Astrocyte of the spinal cord (primary cell): ENCODE data around the gene CDH22.

ENCODE experiments used
- DNase-seq: peaks from one replicate; pipeline ENCODE4 v3.0.0; 2011; ENCODE audit warnings: low read depth, low spot score
- H3K4me3 ChIP-seq: 2 replicates; pipeline ENCODE4 v1.5.1; 2011; ENCODE audit warnings: low read depth, mild to moderate bottlenecking, low read length, moderate library complexity
- in situ Hi-C: cut with HindIII; loops from 2 replicates; pipeline ENCODE4 v1.10.0; 2017; ENCODE audit warnings: low sequenced_read_pairs
- TF ChIP-seq, protein P1 (sequence below): IDR thresholded peaks from 2 replicates; pipeline ENCODE4 v1.5.1; 2012; ENCODE audit warnings: low read depth, mild to moderate bottlenecking, low read length, inconsistent platforms

The CDH22 gene

DNA sequence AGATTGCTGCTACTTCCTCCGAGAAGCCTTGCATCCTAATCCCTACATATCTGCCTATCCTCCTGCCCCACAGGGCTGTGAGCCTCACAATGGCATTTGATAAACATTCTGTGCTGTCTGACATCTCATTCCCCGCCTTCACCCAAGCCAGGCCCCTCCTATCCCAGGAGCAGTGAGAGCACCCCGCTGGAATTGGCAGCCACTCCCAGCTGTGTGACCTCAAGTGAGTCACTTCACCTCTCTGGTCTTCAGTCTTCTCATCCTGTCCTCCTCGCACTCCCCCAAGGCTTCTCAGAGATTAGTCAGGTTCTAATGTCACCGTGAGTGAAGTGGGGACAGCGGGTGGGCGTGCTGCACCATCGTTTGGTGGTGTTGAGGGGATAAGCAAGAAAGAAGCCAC, 81.7 kb downstream of the CDH22 start:
- in situ Hi-C loops: no loop called here
- DNase-seq: peak; percentile 4
- TF ChIP-seq, protein P1, sequence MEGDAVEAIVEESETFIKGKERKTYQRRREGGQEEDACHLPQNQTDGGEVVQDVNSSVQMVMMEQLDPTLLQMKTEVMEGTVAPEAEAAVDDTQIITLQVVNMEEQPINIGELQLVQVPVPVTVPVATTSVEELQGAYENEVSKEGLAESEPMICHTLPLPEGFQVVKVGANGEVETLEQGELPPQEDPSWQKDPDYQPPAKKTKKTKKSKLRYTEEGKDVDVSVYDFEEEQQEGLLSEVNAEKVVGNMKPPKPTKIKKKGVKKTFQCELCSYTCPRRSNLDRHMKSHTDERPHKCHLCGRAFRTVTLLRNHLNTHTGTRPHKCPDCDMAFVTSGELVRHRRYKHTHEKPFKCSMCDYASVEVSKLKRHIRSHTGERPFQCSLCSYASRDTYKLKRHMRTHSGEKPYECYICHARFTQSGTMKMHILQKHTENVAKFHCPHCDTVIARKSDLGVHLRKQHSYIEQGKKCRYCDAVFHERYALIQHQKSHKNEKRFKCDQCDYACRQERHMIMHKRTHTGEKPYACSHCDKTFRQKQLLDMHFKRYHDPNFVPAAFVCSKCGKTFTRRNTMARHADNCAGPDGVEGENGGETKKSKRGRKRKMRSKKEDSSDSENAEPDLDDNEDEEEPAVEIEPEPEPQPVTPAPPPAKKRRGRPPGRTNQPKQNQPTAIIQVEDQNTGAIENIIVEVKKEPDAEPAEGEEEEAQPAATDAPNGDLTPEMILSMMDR: no peak
- no peak overlapping the region for H3K4me3 ChIP-seq

DNA sequence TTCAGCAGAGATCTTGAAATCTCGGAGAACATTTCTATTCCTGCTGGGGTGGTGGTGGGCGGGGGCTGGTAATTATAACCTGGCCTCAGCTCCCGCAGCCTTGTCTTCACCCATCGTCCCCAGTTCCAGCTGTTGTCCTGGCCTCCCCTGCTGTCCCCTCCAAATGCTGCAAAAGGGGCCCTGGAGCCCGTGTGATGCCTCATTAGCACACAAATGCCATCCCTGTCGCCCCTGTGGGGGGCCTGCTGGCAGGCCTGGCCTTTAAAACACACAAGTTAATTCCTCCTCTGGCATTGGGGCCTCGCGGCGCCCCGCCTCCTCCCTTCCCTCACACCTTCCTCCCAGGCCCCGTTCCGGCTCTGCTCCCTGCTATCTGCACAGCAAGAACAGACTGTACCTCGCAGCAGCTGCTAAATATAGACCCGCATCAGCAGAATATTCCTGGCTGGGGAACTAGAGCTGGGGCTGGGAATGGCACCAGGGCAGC, 85.7 kb downstream of the CDH22 start:
- H3K4me3 ChIP-seq: no peak overlapping the region
- in situ Hi-C loops: no loop called here
- DNase-seq: no peak
- TF ChIP-seq, protein P1: no peak

DNA sequence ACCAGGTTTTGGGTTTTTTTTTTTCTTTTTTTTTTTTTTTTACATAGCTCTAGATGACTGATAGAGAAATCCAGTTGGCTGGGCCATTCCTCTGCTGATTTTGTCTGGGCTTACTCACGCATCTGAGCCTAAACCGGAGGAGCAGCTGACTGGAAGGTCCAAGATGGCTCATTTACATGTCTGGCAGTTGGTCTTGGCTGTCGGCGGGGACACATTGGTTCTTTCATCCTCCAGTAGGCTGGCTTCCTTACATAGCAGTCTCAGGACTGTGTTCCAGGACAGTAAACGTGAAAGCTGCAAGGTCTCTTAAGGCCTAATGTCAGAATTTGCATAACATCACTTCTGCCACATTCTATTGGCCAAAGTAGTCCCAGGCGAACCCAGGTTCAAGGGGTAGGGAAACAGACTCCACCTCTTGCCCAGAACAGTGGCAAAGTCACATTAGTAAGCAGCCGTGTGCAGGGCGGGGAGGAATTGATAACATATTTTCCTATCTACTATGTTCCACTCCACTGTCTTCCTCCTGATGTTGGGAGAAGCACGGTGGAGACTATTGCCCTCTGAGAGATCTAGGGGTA, 87.0 kb downstream of the CDH22 start:
- TF ChIP-seq, protein P1: no peak
- no peak for DNase-seq
- no peak overlapping the region for H3K4me3 ChIP-seq
- in situ Hi-C loops: no loop called here

DNA sequence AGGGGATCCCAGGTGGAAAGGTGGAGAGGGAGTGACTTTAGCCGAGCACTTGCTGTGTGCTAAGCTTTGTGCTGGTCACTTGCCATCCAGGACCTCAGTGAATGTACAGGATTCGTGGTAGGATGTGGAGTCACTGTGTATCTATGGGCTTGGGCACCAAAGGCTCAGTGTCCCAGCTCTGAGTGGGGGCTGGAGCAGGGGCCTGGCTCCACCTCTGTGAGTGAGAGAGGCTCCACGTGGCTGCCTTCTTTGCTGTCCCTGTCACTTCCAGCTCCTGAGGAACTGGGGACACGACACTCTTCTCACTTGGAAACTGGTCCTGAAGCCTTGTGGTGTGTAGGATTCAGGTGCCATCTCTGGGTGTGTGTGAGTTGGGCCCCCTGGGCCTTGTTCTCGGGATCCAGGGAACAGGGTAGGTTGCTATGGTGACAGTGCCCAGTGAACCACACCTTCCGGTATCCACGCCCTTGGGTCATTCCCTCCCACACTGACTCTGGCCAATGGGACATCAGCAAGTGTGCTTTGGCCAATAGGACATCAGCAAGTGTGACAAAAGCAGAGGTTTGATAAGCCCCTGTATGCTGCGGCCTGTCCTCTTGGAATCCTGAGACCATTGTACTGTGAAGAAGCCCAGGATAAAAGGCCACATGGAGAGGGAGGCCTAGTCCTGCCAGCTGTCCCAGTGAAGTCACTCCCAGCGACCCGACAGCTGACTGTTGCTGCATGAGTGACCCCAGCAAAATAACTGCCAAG, 87.7 kb downstream of the CDH22 start:
- TF ChIP-seq, protein P1: no peak
- H3K4me3 ChIP-seq: no peak overlapping the region
- no peak for DNase-seq
- in situ Hi-C loops: no loop called here

DNA sequence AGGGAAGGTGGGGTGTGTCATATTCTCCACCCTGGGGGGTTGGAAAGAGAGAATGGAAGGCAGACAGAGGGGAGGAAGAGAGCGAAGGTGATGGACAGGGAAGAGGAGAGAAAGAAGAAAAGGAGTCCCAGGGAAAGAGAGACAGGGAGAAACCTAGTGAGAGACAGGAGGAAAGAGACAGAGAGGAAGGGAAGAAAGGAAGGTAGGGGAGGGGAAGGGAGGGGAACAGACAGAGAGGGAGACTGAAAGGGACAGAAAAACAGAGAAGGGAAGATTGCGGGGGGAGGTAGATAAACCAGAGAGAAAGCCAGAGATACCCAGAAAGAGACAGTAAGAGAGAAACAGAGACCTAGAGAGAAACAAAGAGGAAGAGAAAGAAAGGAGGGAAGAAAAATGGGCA, 88.4 kb downstream of the CDH22 start:
- TF ChIP-seq, protein P1: no peak
- in situ Hi-C loops: no loop called here
- no peak overlapping the region for H3K4me3 ChIP-seq
- DNase-seq: no peak

DNA sequence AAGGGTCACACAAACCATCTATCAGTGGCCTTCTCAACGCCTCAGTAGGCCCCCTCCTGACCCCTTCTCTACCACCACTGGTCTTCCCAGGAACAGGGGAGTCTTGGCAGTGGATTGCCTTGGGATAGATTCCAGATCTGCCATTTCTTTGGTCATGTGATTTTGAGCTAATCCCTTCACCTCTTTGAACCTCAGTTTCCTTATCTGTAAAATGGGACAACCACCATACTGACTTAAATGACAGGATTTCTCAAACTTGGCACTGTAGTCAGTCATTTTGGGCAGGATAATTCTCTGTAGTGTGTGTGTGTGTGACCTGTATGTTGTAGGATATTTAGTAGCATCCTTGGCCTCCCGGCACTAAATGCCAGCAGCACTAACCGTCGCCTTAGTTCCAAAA, 89.1 kb downstream of the CDH22 start:
- in situ Hi-C loops: no loop called here
- TF ChIP-seq, protein P1: no peak
- DNase-seq: no peak
- H3K4me3 ChIP-seq: no peak overlapping the region
